K562 (cell line): ENCODE results near the gene BCAS1. TPM values are rescaled to one million over a fixed set of nuclear protein-coding genes. Genes with fewer than 3 reads are reported as not detected.

Source experiments
- ATAC-seq: fragments of 200-7000 bp; cut with Tn5 transposase; 3 replicates; pipeline ENCODE4 v1.9.1; 2020; ENCODE audit warnings: moderate library complexity
- BruUV-seq: library from RNA; stranded (reverse); fragments of 400-500 nt; replicated peaks from 2 replicates; lab custom pipeline; 2021; lab: Mats Ljungman, UMichigan
- CTCF ChIA-PET: fragments of 300-600 bp; formaldehyde crosslinking; extraction: SDS; loops from one replicate; lab custom pipeline; 2021; ENCODE audit warnings: low intra/inter-chr PET ratio; lab: Yijun Ruan, JAX
- POLR2A ChIA-PET: fragments of 300-600, 350-650 bp; sonication (Branson Sonifier 250); formaldehyde crosslinking; extraction: SDS; loops from one replicate; lab custom pipeline; 2021; ENCODE audit warnings: antibody characterized with exemption, inconsistent platforms; lab: Yijun Ruan, JAX
- DNase-seq, 4 experiments: peaks; one replicate each; pipeline versions ENCODE4 v3.0.0 to v3.0.0-alpha.2; 2011 to 2018; ENCODE audit warnings: low spot score in 3 of 4, mixed read lengths in 3 of 4; ENCODE audit errors: extremely low read depth in 1 of 4
- FAIRE-seq: peaks from 2 replicates; lab custom pipeline; 2011; peaks lifted over from hg19 to GRCh38; lab: Jason Lieb, UNC
- H2AFZ ChIP-seq: 2 replicates; pipeline ENCODE4 v1.6.0; 2011; ENCODE audit warnings: low read depth, low read length, control low read depth, inconsistent platforms
- H3K27ac ChIP-seq: fragments of 200-600 bp; 3 replicates; pipeline ENCODE4 v1.8.0; 2011; ENCODE audit warnings: low read depth, mild to moderate bottlenecking, control low read depth, inconsistent platforms, low read length, moderate library complexity, mixed read lengths; ENCODE audit errors: extremely low read depth
- H3K27me3 ChIP-seq, 2 experiments: fragments of 300-600 bp in 1 of 2; 2 replicates in 1 of 2; 3 replicates in 1 of 2; pipeline versions ENCODE4 v1.6.0 to v1.8.0; 2011; ENCODE audit warnings: inconsistent platforms in 2 of 2, low read length in 2 of 2, mild to moderate bottlenecking in 1 of 2, mixed read lengths in 1 of 2, moderate library complexity in 1 of 2; ENCODE audit not compliant: control insufficient read depth in 2 of 2, insufficient read depth in 2 of 2
- H3K36me3 ChIP-seq: fragments of 300-600 bp; 3 replicates; pipeline ENCODE4 v1.8.0; 2011; ENCODE audit warnings: mild to moderate bottlenecking, low read length, inconsistent platforms; ENCODE audit not compliant: control insufficient read depth, insufficient read depth
- H3K4me1 ChIP-seq, 2 experiments: fragments of 200-600 bp in 1 of 2; replicated peaks in 1 of 2; 2 replicates in 1 of 2; 3 replicates in 1 of 2; pipeline versions ENCODE4 v1.5.1 to v1.8.0; 2011; ENCODE audit warnings: inconsistent platforms in 2 of 2, low read length in 2 of 2, mild to moderate bottlenecking in 1 of 2, mixed read lengths in 1 of 2, moderate library complexity in 1 of 2; ENCODE audit not compliant: control insufficient read depth in 2 of 2, insufficient read depth in 2 of 2
- H3K4me2 ChIP-seq: 2 replicates; pipeline ENCODE4 v1.6.1; 2011; ENCODE audit warnings: low read length, control low read depth, inconsistent platforms, mixed read lengths; ENCODE audit not compliant: insufficient read depth
- H3K4me3 ChIP-seq: fragments of 200-600 bp; sonication (generic), shearing (Covaris generic); 2 replicates; pipeline ENCODE4 v1.5.1; 2016; ENCODE audit warnings: control low read depth, inconsistent platforms
- H3K79me2 ChIP-seq: fragments of 200-600 bp; 3 replicates; pipeline ENCODE4 v1.8.0; 2011; ENCODE audit warnings: low read length, inconsistent platforms; ENCODE audit not compliant: control insufficient read depth, insufficient read depth
- H3K9ac ChIP-seq, 2 experiments: 2 replicates each; pipeline versions ENCODE4 v1.6.0 to v1.6.1; 2011; ENCODE audit warnings: low read depth in 2 of 2, low read length in 2 of 2, control low read depth in 1 of 2, inconsistent platforms in 1 of 2, mild to moderate bottlenecking in 1 of 2, mixed read lengths in 1 of 2; ENCODE audit not compliant: insufficient read depth in 1 of 2
- H3K9me1 ChIP-seq: one replicate; pipeline ENCODE4 v1.6.0; 2011; ENCODE audit warnings: inconsistent platforms, mild to moderate bottlenecking, low read length, moderate library complexity; ENCODE audit not compliant: control insufficient read depth, insufficient read depth
- H3K9me3 ChIP-seq: replicated peaks from 2 replicates; pipeline ENCODE4 v1.5.1; 2011; ENCODE audit warnings: low read depth, low read length, inconsistent platforms; ENCODE audit not compliant: control insufficient read depth, insufficient read depth
- H4K20me1 ChIP-seq: replicated peaks from 2 replicates; pipeline ENCODE4 v1.6.1; 2011; ENCODE audit warnings: low read length, inconsistent platforms, mixed read lengths; ENCODE audit not compliant: control insufficient read depth, insufficient read depth
- NR2C1 ChIP-seq, 2 experiments: fragments of 450-650 bp; IDR thresholded peaks; 2 replicates each; pipeline ENCODE4 v1.6.1; 2017; ENCODE audit warnings: mild to moderate bottlenecking in 2 of 2, antibody characterized with exemption in 1 of 2, inconsistent platforms in 1 of 2, missing compliant biosample characterization in 1 of 2, missing genetic modification characterization in 1 of 2
- PHTF2 ChIP-seq: fragments of 250-450 bp; sonication (Bioruptor Pico); IDR thresholded peaks from 2 replicates; pipeline ENCODE4 v1.5.0; 2021; ENCODE audit warnings: mild to moderate bottlenecking
- ZFX ChIP-seq: sonication (generic); formaldehyde crosslinking; IDR thresholded peaks from 2 replicates; pipeline ENCODE4 v1.8.0; 2022; ENCODE audit warnings: mild to moderate bottlenecking, missing genetic modification reagents, moderate library complexity
- WGBS: fragments of 100-300 bp; shearing (Covaris generic); methylation state at CpG from one replicate; pipeline ENCODE4 v1.1.6; 2016; ENCODE audit warnings: low coverage, mixed read lengths; ENCODE audit not compliant: insufficient coverage; ENCODE audit errors: missing lambda C conversion rate; 5-methylcytosine and 5-hydroxymethylcytosine counted together
- in situ Hi-C: fragments of 300-500 bp; cut with MboI; formaldehyde crosslinking; loops from 4 replicates; pipeline ENCODE4 v1.15.0; 2018; ENCODE audit warnings: inconsistent platforms, mixed read lengths
- intact Hi-C: fragments of 100-400 bp; cut with micrococcal nuclease; formaldehyde crosslinking; loops from 2 replicates; pipeline ENCODE4 v1.14.2; 2022
- polyA plus RNA-seq, 8 experiments: library from polyadenylated mRNA; depleted of rRNA in 4 of 8; stranded (reverse) in 5 of 8; unstranded in 3 of 8; fragments of >200 nt; fragmentation: Nextera tagmentation in 2 of 8; fragmentation: Illumina TruSeq in 1 of 8; extraction: Ambion mirVana in 2 of 8; extraction: Trizol in 1 of 8; gene quantifications; 2 replicates each; pipeline versions ENCODE4 v1.2.1 to v1.2.3, GENCODE V29; 2011 to 2014; ENCODE audit warnings: inconsistent platforms in 1 of 8, missing spikeins in 1 of 8
- total RNA-seq, 7 experiments: library from RNA; depleted of rRNA in 6 of 7; stranded (reverse); fragments of >200 nt in 6 of 7; fragmentation: Illumina TruSeq in 2 of 7; extraction: Trizol in 2 of 7; gene quantifications; 2 replicates each; pipeline versions ENCODE4 v1.2.1 to v1.2.3, GENCODE V29; 2011 to 2021; ENCODE audit warnings: low replicate concordance in 1 of 7
- TF ChIP-seq, protein P1 (sequence below), 3 experiments: fragments of 200-800 bp in 1 of 3; fragments of 250-450 bp in 1 of 3; fragments of 450-650 bp in 1 of 3; sonication (Bioruptor Pico) in 1 of 3; sonication (Bioruptor generic) in 1 of 3; formaldehyde crosslinking in 1 of 3; IDR thresholded peaks; 2 replicates each; pipeline versions ENCODE4 v1.6.1 to v1.8.0; 2016 to 2022; ENCODE audit warnings: mild to moderate bottlenecking in 2 of 3, missing genetic modification characterization in 2 of 3, missing compliant biosample characterization in 1 of 3, moderate library complexity in 1 of 3
- TF ChIP-seq, protein P2 (sequence below): fragments of 150-350 bp; conservative IDR thresholded peaks from 2 replicates; pipeline ENCODE4 v1.6.1; 2014; ENCODE audit warnings: low read length
- TF ChIP-seq, protein P3 (sequence below), 2 experiments: fragments of 450-650 bp in 1 of 2; IDR thresholded peaks; 2 replicates each; pipeline ENCODE4 v1.6.1; 2011 to 2017; ENCODE audit warnings: low read depth in 2 of 2, antibody characterized with exemption in 1 of 2, borderline replicate concordance in 1 of 2, low read length in 1 of 2, mild to moderate bottlenecking in 1 of 2, mixed read lengths in 1 of 2; ENCODE audit not compliant: control insufficient read depth in 1 of 2
- TF ChIP-seq, protein P4 (sequence below): fragments of 450-650 bp; IDR thresholded peaks from 2 replicates; pipeline ENCODE4 v1.6.1; 2017; ENCODE audit warnings: mild to moderate bottlenecking, moderate library complexity

The BCAS1 gene
- total and polyA plus RNA-seq, 9 of the 15 experiments (the other 6 are each of a cell fraction or from before 2014, with no cell fraction given), result 0.18 to 2.3 (median 0.93) TPM

DNA sequence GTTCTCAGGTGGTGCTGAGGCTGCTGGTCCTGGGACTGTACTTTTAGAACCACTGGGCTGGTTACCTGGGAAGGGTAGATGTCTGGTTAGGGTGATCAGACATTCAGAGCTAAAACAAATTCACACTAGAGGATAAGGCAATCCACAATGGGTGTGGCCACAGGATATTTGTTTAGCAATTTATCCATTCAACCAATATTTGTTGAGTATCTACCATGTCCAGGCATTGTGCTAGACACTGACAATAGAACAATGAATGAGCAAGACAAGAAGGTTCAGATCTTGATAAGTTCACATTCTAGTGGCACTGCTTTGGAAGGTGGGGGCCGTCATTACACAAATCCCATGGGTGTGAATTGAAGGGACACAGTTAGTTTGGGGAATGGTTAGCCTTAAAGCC, 131.7 kb downstream of the BCAS1 start (continued):
- TF ChIP-seq NR2C1 (IDR thresholded peaks at IDR 0.05), result no peak
- TF ChIP-seq NR2C1 (tag; IDR thresholded peaks at IDR 0.05), result no peak

DNA sequence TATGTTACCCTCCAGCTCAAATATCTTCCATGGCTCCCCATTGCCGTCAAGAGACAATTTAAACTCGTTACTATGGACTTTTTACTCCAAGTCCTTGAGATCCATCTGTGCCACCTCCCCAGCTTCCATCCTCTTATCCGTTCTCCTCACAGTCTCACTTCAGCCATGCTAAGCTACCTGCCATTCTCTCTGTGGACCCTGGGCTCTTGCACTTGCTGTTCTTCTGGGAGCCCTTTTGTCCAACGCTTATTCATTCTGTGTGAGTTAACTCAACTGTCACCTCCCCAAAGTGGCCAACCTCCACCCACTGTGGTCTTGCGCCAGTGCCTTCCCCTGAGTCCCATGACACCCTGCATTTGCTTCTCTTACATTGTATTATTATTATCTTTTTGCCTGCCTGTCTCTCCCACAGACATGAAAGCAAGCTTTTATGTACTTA, 132.4 kb downstream of the BCAS1 start:
- H3K4me1 ChIP-seq, result peaks cover 0 to 71% of the 10 kb centered on the region in 2 experiments; a peak in 4 of 5 replicates
- H4K20me1 ChIP-seq, result no peaks in the 10 kb centered on the region
- H3K9me1 ChIP-seq, result no peaks in the 10 kb centered on the region
- no peak overlapping the region for H3K4me3 ChIP-seq
- FAIRE-seq, result no peak
- H3K27me3 ChIP-seq, result no peaks in the 10 kb centered on the region
- intact Hi-C loops (loop anchor here (5.0 kb wide), 2 partner anchors 186 to 346 kb away; partner anchors contain the start of gene ZNF217), in situ Hi-C loops (no loop called here)
- no peaks in the 10 kb centered on the region for H3K9me3 ChIP-seq
- no peaks in the 10 kb centered on the region; the same call in 2 of the 3 replicates for H3K36me3 ChIP-seq
- H2AFZ ChIP-seq, result no peak overlapping the region
- no peak overlapping the region for H3K9ac ChIP-seq
- ChIA-PET CTCF (interaction anchor here (3.7 kb wide), 1 partner anchor 359 kb away, joined by 32 read pairs; no protein-coding TSS in a partner anchor), POLR2A (interaction anchor here (0.6 to 1.3 kb wide), 3 partner anchors 20 to 176 kb away, joined by 3 to 5 read pairs (median 4); no protein-coding TSS in a partner anchor)
- ATAC-seq, result no peak
- no peak overlapping the region for H3K27ac ChIP-seq
- no peaks in the 10 kb centered on the region for H3K79me2 ChIP-seq
- WGBS, result 74% methylated on average over 5 of the region's 5 CpGs
- BruUV-seq, result no TSS peak
- DNase-seq, result no peak
- H3K4me2 ChIP-seq, result no peak overlapping the region
- TF ChIP-seq, protein P1, sequence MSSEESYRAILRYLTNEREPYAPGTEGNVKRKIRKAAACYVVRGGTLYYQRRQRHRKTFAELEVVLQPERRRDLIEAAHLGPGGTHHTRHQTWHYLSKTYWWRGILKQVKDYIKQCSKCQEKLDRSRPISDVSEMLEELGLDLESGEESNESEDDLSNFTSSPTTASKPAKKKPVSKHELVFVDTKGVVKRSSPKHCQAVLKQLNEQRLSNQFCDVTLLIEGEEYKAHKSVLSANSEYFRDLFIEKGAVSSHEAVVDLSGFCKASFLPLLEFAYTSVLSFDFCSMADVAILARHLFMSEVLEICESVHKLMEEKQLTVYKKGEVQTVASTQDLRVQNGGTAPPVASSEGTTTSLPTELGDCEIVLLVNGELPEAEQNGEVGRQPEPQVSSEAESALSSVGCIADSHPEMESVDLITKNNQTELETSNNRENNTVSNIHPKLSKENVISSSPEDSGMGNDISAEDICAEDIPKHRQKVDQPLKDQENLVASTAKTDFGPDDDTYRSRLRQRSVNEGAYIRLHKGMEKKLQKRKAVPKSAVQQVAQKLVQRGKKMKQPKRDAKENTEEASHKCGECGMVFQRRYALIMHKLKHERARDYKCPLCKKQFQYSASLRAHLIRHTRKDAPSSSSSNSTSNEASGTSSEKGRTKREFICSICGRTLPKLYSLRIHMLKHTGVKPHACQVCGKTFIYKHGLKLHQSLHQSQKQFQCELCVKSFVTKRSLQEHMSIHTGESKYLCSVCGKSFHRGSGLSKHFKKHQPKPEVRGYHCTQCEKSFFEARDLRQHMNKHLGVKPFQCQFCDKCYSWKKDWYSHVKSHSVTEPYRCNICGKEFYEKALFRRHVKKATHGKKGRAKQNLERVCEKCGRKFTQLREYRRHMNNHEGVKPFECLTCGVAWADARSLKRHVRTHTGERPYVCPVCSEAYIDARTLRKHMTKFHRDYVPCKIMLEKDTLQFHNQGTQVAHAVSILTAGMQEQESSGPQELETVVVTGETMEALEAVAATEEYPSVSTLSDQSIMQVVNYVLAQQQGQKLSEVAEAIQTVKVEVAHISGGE (CRISPR knock-in tag; IDR thresholded peaks at IDR 0.05), result peak in 1 of 3 experiments; percentile 87; a peak in 2 of 6 replicates
- TF ChIP-seq, protein P2, sequence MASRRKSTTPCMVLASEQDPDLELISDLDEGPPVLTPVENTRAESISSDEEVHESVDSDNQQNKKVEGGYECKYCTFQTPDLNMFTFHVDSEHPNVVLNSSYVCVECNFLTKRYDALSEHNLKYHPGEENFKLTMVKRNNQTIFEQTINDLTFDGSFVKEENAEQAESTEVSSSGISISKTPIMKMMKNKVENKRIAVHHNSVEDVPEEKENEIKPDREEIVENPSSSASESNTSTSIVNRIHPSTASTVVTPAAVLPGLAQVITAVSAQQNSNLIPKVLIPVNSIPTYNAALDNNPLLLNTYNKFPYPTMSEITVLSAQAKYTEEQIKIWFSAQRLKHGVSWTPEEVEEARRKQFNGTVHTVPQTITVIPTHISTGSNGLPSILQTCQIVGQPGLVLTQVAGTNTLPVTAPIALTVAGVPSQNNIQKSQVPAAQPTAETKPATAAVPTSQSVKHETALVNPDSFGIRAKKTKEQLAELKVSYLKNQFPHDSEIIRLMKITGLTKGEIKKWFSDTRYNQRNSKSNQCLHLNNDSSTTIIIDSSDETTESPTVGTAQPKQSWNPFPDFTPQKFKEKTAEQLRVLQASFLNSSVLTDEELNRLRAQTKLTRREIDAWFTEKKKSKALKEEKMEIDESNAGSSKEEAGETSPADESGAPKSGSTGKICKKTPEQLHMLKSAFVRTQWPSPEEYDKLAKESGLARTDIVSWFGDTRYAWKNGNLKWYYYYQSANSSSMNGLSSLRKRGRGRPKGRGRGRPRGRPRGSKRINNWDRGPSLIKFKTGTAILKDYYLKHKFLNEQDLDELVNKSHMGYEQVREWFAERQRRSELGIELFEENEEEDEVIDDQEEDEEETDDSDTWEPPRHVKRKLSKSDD, result no peak
- TF ChIP-seq ZFX (CRISPR knock-in tag) (no peak), PHTF2 (CRISPR knock-in tag) (no peak)
- TF ChIP-seq, protein P3, sequence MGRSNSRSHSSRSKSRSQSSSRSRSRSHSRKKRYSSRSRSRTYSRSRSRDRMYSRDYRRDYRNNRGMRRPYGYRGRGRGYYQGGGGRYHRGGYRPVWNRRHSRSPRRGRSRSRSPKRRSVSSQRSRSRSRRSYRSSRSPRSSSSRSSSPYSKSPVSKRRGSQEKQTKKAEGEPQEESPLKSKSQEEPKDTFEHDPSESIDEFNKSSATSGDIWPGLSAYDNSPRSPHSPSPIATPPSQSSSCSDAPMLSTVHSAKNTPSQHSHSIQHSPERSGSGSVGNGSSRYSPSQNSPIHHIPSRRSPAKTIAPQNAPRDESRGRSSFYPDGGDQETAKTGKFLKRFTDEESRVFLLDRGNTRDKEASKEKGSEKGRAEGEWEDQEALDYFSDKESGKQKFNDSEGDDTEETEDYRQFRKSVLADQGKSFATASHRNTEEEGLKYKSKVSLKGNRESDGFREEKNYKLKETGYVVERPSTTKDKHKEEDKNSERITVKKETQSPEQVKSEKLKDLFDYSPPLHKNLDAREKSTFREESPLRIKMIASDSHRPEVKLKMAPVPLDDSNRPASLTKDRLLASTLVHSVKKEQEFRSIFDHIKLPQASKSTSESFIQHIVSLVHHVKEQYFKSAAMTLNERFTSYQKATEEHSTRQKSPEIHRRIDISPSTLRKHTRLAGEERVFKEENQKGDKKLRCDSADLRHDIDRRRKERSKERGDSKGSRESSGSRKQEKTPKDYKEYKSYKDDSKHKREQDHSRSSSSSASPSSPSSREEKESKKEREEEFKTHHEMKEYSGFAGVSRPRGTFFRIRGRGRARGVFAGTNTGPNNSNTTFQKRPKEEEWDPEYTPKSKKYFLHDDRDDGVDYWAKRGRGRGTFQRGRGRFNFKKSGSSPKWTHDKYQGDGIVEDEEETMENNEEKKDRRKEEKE (IDR thresholded peaks at IDR 0.05; ENCODE audit: borderline replicate concordance in 1 of 2, control insufficient read depth in 1 of 2, low read depth in 2 of 2, low read length in 1 of 2), result peak in 1 of 2 experiments; percentile 70; a peak in 1 of 4 replicates
- TF ChIP-seq, protein P4, sequence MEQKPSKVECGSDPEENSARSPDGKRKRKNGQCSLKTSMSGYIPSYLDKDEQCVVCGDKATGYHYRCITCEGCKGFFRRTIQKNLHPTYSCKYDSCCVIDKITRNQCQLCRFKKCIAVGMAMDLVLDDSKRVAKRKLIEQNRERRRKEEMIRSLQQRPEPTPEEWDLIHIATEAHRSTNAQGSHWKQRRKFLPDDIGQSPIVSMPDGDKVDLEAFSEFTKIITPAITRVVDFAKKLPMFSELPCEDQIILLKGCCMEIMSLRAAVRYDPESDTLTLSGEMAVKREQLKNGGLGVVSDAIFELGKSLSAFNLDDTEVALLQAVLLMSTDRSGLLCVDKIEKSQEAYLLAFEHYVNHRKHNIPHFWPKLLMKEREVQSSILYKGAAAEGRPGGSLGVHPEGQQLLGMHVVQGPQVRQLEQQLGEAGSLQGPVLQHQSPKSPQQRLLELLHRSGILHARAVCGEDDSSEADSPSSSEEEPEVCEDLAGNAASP, result no peak
